ENCODE measurements around the gene BTD.

The BTD gene

DNA sequence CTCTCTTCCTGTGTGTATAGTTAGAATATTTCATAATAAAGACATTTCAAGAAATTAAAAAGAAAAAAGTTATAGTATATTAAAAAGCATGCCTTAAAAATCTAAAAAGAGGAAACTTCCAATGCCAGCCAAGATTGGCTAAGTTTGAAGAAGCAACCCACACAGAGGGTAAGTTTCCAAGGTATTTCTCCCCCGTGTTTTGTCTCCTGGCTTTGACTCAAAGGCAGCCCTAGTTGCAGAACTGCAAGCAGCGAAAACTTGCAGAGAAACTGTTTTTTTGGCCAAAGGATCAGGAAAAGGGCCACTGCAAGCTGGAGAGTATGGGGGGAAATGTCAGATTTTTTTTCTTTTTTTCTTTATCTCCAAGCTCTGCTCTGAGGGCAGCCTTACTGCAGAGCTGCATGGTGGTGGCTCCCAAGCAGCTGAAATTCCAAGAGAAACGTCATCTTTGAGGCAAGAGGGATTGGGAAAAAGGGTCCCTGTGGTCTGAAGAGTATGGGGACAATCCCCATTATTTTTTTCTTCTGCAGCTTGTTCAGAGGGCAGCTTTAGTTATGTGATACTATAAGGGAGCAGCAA is 23.2 kb upstream of the BTD start:
- H2AFZ ChIP-seq (ENCODE audit: low read depth, low read length), result no peak overlapping the region
- ATAC-seq (ENCODE audit: insufficient read depth, low read depth) (no peak), DNase-seq (no peak)
- no peak for TF ChIP-seq EZH2 (IDR thresholded peaks at IDR 0.05; ENCODE audit: borderline replicate concordance, low read depth, low read length, severe bottlenecking)
- TF ChIP-seq, protein P1, sequence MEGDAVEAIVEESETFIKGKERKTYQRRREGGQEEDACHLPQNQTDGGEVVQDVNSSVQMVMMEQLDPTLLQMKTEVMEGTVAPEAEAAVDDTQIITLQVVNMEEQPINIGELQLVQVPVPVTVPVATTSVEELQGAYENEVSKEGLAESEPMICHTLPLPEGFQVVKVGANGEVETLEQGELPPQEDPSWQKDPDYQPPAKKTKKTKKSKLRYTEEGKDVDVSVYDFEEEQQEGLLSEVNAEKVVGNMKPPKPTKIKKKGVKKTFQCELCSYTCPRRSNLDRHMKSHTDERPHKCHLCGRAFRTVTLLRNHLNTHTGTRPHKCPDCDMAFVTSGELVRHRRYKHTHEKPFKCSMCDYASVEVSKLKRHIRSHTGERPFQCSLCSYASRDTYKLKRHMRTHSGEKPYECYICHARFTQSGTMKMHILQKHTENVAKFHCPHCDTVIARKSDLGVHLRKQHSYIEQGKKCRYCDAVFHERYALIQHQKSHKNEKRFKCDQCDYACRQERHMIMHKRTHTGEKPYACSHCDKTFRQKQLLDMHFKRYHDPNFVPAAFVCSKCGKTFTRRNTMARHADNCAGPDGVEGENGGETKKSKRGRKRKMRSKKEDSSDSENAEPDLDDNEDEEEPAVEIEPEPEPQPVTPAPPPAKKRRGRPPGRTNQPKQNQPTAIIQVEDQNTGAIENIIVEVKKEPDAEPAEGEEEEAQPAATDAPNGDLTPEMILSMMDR (IDR thresholded peaks at IDR 0.05; ENCODE audit: borderline replicate concordance, extremely low read depth, low read length, poor library complexity, severe bottlenecking), result no peak
- H3K9me3 ChIP-seq (ENCODE audit: insufficient read depth, low read length, severe bottlenecking), result no peaks in the 10 kb centered on the region
- H3K36me3 ChIP-seq (ENCODE audit: insufficient read depth, low read length), result peaks cover 45% of the 10 kb centered on the region; the same call in 1 of the 2 replicates
- H3K9ac ChIP-seq (ENCODE audit: low read depth, low read length), result no peak overlapping the region
- no peaks in the 10 kb centered on the region for H4K20me1 ChIP-seq (ENCODE audit: insufficient read depth, low read length)
- H3K27me3 ChIP-seq (ENCODE audit: insufficient read depth, low read length, poor library complexity), result no peaks in the 10 kb centered on the region
- H3K4me1 ChIP-seq (ENCODE audit: insufficient read depth, low read length), result no peaks in the 10 kb centered on the region
- no peaks in the 10 kb centered on the region for H3K79me2 ChIP-seq (ENCODE audit: insufficient read depth, low read length)
- H3K4me3 ChIP-seq (ENCODE audit: low read depth in 1 of 2, low read length in 2 of 2), result no peak overlapping the region
- no peak overlapping the region for H3K27ac ChIP-seq (ENCODE audit: low read length)
- no peak overlapping the region for H3K4me2 ChIP-seq (ENCODE audit: insufficient read depth, low read length)

DNA sequence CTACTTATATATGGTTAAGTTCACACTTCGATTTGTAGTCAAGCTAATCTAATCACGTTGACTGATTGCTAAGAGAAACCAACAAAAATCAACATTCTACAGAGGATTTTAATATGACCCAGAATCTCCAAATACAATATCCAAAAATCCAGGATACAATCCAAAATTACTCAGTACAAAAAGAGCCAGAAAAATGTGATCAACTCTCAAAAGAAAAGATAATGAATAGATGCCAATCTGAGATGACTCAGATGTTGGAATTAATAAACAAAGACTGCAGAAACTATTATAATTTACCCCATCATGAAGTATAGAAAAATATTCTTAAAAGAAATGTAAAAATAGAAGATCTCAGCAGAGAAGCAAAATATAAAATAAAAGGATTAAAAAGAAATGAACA is 22.5 kb upstream of the BTD start:
- no peaks in the 10 kb centered on the region for H3K4me1 ChIP-seq (ENCODE audit: insufficient read depth, low read length)
- no peak overlapping the region for H3K27ac ChIP-seq (ENCODE audit: low read length)
- no peaks in the 10 kb centered on the region for H3K79me2 ChIP-seq (ENCODE audit: insufficient read depth, low read length)
- DNase-seq (no peak), ATAC-seq (ENCODE audit: insufficient read depth, low read depth) (no peak)
- H3K4me3 ChIP-seq (ENCODE audit: low read depth in 1 of 2, low read length in 2 of 2), result no peak overlapping the region
- H3K9me3 ChIP-seq (ENCODE audit: insufficient read depth, low read length, severe bottlenecking), result no peaks in the 10 kb centered on the region
- H3K27me3 ChIP-seq (ENCODE audit: insufficient read depth, low read length, poor library complexity), result no peaks in the 10 kb centered on the region
- no peak overlapping the region for H3K4me2 ChIP-seq (ENCODE audit: insufficient read depth, low read length)
- H2AFZ ChIP-seq (ENCODE audit: low read depth, low read length), result no peak overlapping the region
- H3K9ac ChIP-seq (ENCODE audit: low read depth, low read length), result no peak overlapping the region
- peaks cover 41% of the 10 kb centered on the region for H3K36me3 ChIP-seq (ENCODE audit: insufficient read depth, low read length)
- no peaks in the 10 kb centered on the region for H4K20me1 ChIP-seq (ENCODE audit: insufficient read depth, low read length)
- no peak for TF ChIP-seq EZH2 (IDR thresholded peaks at IDR 0.05; ENCODE audit: borderline replicate concordance, low read depth, low read length, severe bottlenecking)
- TF ChIP-seq, protein P1 (IDR thresholded peaks at IDR 0.05; ENCODE audit: borderline replicate concordance, extremely low read depth, low read length, poor library complexity, severe bottlenecking), result no peak

DNA sequence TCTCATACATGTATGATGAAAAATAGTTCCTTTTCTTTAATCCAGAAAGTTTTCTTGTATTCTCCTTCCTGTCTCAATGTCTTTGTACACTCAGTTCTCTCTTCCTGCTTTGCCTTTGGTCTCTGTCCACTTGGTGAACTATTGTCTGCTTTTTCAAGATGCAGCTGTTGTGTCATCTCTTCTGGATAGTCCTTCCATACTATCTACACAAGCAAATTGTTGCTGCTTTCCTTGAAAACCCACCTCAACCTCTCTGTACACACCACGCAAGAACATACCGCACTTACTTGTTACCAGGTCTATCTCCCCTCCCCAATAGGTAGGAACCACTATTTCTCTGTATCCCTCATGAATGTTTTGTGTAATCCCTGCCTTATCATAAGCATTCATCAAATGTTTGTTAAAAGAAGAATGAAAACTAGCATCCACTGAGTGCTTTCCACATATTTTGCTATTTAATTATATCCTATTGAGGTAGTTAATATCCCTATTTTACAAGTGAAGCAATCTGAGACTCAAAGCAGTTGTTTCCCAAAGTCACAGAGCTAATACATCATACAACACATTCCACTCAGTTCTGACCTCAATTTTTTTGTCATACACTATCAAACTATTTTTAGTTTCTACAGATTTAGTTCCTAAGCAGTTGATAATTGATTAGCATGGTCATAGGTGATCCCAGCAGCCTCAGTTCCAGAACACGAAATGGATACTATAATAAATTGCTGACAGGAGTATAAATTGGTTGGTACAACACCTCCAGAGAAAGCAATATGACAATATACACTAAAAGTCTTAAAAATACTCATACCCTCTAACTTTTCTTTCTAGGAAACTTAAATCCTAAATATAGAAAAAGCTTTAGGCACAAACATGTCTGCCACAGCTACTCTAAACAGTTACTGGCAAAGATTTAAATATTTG is 19.8 kb upstream of the BTD start:
- Histone ChIP-seq H3K4me3 (ENCODE audit: low read depth in 1 of 2, low read length in 2 of 2) (no peak overlapping the region), H3K27ac (ENCODE audit: low read length) (no peak overlapping the region), H3K79me2 (ENCODE audit: insufficient read depth, low read length) (no peaks in the 10 kb centered on the region), H3K4me1 (ENCODE audit: insufficient read depth, low read length) (no peaks in the 10 kb centered on the region), H3K27me3 (ENCODE audit: insufficient read depth, low read length, poor library complexity) (no peaks in the 10 kb centered on the region), H3K9ac (ENCODE audit: low read depth, low read length) (no peak overlapping the region), H3K9me3 (ENCODE audit: insufficient read depth, low read length, severe bottlenecking) (no peaks in the 10 kb centered on the region), H4K20me1 (ENCODE audit: insufficient read depth, low read length) (no peaks in the 10 kb centered on the region), H3K4me2 (ENCODE audit: insufficient read depth, low read length) (no peak overlapping the region), H2AFZ (ENCODE audit: low read depth, low read length) (no peak overlapping the region), H3K36me3 (ENCODE audit: insufficient read depth, low read length) (peaks cover 50% of the 10 kb centered on the region)
- no peak for TF ChIP-seq EZH2 (IDR thresholded peaks at IDR 0.05; ENCODE audit: borderline replicate concordance, low read depth, low read length, severe bottlenecking)
- TF ChIP-seq, protein P1 (IDR thresholded peaks at IDR 0.05; ENCODE audit: borderline replicate concordance, extremely low read depth, low read length, poor library complexity, severe bottlenecking), result no peak
- DNase-seq (no peak), ATAC-seq (ENCODE audit: insufficient read depth, low read depth) (no peak)

Measured in DND-41 (cell line).